ENCODE measurements around the gene SH3PXD2B. TPM values are rescaled to one million over a fixed set of nuclear protein-coding genes. Genes with fewer than 3 reads are reported as not detected.

Gene SH3PXD2B
- total and polyA plus RNA-seq, 2 of the 13 experiments (the other 11 are each of a cell fraction or from before 2014, with no cell fraction given): 3.4 to 4.6 TPM

- TF ChIP-seq TAF15 (IDR thresholded peaks at IDR 0.05; ENCODE audit: low read depth, low read length, poor library complexity, severe bottlenecking): no peak
- TF ChIP-seq ZNF234 (CRISPR knock-in tag; conservative IDR thresholded peaks at IDR 0.05): no peak
- no peak for TF ChIP-seq RBAK (CRISPR knock-in tag; IDR thresholded peaks at IDR 0.05)
- TF ChIP-seq KDM1A (CRISPR knock-in tag; IDR thresholded peaks at IDR 0.05): peak; percentile 90
- no peak for TF ChIP-seq GATAD1 (CRISPR knock-in tag; IDR thresholded peaks at IDR 0.05)
- TF ChIP-seq MXD1 (CRISPR knock-in tag; IDR thresholded peaks at IDR 0.05): no peak
- TF ChIP-seq XBP1 (CRISPR knock-in tag; IDR thresholded peaks at IDR 0.05): no peak
- no peak for TF ChIP-seq HOMEZ (CRISPR knock-in tag; IDR thresholded peaks at IDR 0.05; ENCODE audit: low read depth)
- TF ChIP-seq ADNP (CRISPR knock-in tag; IDR thresholded peaks at IDR 0.05): peak; percentile 79; the same call in 1 of the 2 replicates
- TF ChIP-seq CBX2 (IDR thresholded peaks at IDR 0.05; ENCODE audit: low read depth, low read length): no peak
- no peak for TF ChIP-seq CBX2 (CRISPR knock-in tag; IDR thresholded peaks at IDR 0.05; ENCODE audit: low read depth)
- TF ChIP-seq FOXC1 (CRISPR knock-in tag; IDR thresholded peaks at IDR 0.05; ENCODE audit: borderline replicate concordance): no peak
- TF ChIP-seq ZNF598 (CRISPR knock-in tag; IDR thresholded peaks at IDR 0.05; ENCODE audit: borderline replicate concordance): 0 out of 2 replicates have a peak, but pooled peaks have one; percentile 30
- TF ChIP-seq NFAT5 (CRISPR knock-in tag; IDR thresholded peaks at IDR 0.05): no peak
- TF ChIP-seq ZSCAN25 (CRISPR knock-in tag; IDR thresholded peaks at IDR 0.05): no peak
These were observed 38.7 kb downstream of the SH3PXD2B start (continued) for GRCh38 chr5:172415362-172416275.
